ENCODE data around the gene BRME1.

DNA sequence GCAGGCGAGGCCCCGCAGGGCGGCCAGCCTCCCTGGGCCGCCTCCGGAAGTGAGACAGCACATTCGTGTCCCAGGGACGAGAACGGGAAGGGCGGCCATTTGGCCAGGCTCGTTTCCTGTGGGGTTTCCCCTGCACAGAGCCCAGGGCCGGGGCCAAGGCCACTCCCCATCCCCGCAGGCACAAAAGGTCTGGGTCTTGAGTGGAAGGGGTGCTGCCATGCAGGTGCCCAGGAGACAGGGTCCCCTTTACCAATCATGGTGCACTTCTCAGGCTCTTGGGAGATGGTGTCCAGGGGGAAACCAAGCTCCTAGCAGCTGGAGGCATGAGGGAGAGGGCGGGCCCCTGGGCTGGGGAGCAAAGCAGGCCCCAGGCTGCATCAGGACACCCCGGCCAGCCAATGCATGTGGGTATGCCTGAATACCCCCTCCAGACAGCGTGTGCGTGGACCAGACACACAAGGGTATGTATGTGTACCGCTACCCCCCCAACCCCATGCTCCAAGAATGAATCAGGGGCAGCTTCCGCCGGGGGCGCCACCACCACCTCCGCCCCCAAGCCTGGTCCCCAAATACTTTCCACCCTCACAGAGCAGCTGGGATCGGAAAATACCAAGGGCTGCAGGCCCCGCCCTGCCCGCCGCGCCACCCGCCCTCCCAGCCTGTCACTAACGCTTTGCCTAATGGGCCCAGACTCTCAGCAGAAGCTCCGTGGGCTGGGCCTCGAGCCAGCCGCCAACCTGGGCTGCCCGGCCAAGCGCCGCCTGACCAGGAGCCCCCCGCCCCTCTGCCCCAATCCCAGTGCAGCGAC lies 66.6 kb downstream of the BRME1 start:
- TF ChIP-seq, protein P1, sequence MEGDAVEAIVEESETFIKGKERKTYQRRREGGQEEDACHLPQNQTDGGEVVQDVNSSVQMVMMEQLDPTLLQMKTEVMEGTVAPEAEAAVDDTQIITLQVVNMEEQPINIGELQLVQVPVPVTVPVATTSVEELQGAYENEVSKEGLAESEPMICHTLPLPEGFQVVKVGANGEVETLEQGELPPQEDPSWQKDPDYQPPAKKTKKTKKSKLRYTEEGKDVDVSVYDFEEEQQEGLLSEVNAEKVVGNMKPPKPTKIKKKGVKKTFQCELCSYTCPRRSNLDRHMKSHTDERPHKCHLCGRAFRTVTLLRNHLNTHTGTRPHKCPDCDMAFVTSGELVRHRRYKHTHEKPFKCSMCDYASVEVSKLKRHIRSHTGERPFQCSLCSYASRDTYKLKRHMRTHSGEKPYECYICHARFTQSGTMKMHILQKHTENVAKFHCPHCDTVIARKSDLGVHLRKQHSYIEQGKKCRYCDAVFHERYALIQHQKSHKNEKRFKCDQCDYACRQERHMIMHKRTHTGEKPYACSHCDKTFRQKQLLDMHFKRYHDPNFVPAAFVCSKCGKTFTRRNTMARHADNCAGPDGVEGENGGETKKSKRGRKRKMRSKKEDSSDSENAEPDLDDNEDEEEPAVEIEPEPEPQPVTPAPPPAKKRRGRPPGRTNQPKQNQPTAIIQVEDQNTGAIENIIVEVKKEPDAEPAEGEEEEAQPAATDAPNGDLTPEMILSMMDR (conservative IDR thresholded peaks at IDR 0.05; ENCODE audit: low read length) = no peak
- TF ChIP-seq EZH2phosphoT487 (IDR thresholded peaks at IDR 0.05; ENCODE audit: borderline replicate concordance) = no peak

Data from Loucy (cell line).